HG03159 (cell line): Measurements from ENCODE around the gene FXYD7.

Experiments used
- ATAC-seq: cut with Tn5 transposase; IDR thresholded peaks from one replicate; pipeline ENCODE4 v1.9.1; 2021; ENCODE audit warnings: mild to moderate bottlenecking, moderate library complexity; ENCODE audit not compliant: unreplicated experiment

FXYD7 gene

GRCh38 chr19:35162471-35163326 is 19.6 kb downstream of the FXYD7 start:
- no peak for ATAC-seq

- ATAC-seq = no peak
Observed at GRCh38 chr19:35164418-35164817, 21.4 kb downstream of the FXYD7 start.

- no peak for ATAC-seq
Observed at GRCh38 chr19:35165200-35166058, 22.4 kb downstream of the FXYD7 start.

- no peak for ATAC-seq
Observed at GRCh38 chr19:35166100-35167063, 23.3 kb downstream of the FXYD7 start.

GRCh38 chr19:35167251-35168119 is 24.4 kb downstream of the FXYD7 start:
- no peak for ATAC-seq

- no peak for ATAC-seq
Observed at GRCh38 chr19:35168196-35168595, 25.1 kb downstream of the FXYD7 start.

- no peak for ATAC-seq
Observed at GRCh38 chr19:35169221-35169995, 26.4 kb downstream of the FXYD7 start.

GRCh38 chr19:35170359-35171061 is 27.5 kb downstream of the FXYD7 start:
- no peak for ATAC-seq

GRCh38 chr19:35171730-35172129 is 28.7 kb downstream of the FXYD7 start:
- ATAC-seq = no peak

GRCh38 chr19:35174226-35174625 is 31.2 kb downstream of the FXYD7 start:
- ATAC-seq = no peak

GRCh38 chr19:35176181-35176570 is 33.1 kb downstream of the FXYD7 start:
- ATAC-seq = no peak

- ATAC-seq = no peak
Observed at GRCh38 chr19:35177377-35178274, 34.6 kb downstream of the FXYD7 start.

- no peak for ATAC-seq
Observed at GRCh38 chr19:35178701-35179100, 35.6 kb downstream of the FXYD7 start.

- ATAC-seq = no peak
Observed at GRCh38 chr19:35179830-35180229, 36.8 kb downstream of the FXYD7 start.

GRCh38 chr19:35181387-35181786 is 38.3 kb downstream of the FXYD7 start:
- no peak for ATAC-seq

GRCh38 chr19:35184267-35184666 is 41.2 kb downstream of the FXYD7 start:
- ATAC-seq = no peak

- ATAC-seq = no peak
Observed at GRCh38 chr19:35184884-35185283, 41.8 kb downstream of the FXYD7 start.
